OCI-LY3 (cell line): Measurements from ENCODE around the gene NUDT1.
A peak's percentile ranks its signal among the peaks of the same experiment; 100 is the strongest.

ENCODE experiments used
- H2AFZ ChIP-seq: fragments of 200-600, 300-600 bp; shearing (Covaris generic); 2 replicates; pipeline ENCODE4 v1.6.0; 2014; ENCODE audit warnings: antibody characterized with exemption, low read depth, low read length
- H3K27ac ChIP-seq: fragments of 200-600, 300-600 bp; sonication (generic); 2 replicates; pipeline ENCODE4 v1.5.1; 2014; ENCODE audit warnings: mild to moderate bottlenecking, low read length, moderate library complexity, mixed read lengths
- H3K27me3 ChIP-seq: fragments of 200-600, 300-600 bp; sonication (generic); 2 replicates; pipeline ENCODE4 v1.6.1; 2014; ENCODE audit warnings: low read depth, low read length, mixed read lengths
- H3K36me3 ChIP-seq: fragments of 200-600, 300-600 bp; sonication (generic); replicated peaks from 2 replicates; pipeline ENCODE3; 2014; ENCODE audit warnings: low read depth, low read length, mixed read lengths
- H3K4me1 ChIP-seq: fragments of 300-600, 200-600 bp; sonication (generic); 2 replicates; pipeline ENCODE4 v1.6.1; 2014; ENCODE audit warnings: low read length, mixed read lengths
- H3K4me2 ChIP-seq: fragments of 200-600, 300-600 bp; sonication (generic); 2 replicates; pipeline ENCODE4 v1.6.1; 2014; ENCODE audit warnings: low read length, mixed read lengths
- H3K4me3 ChIP-seq: fragments of 300-600, 200-600 bp; sonication (generic); 2 replicates; pipeline ENCODE4 v1.5.1; 2014; ENCODE audit warnings: antibody characterized with exemption, mild to moderate bottlenecking, low read length, moderate library complexity
- H3K79me2 ChIP-seq: fragments of 300-600, 200-600 bp; shearing (Covaris generic); 2 replicates; pipeline ENCODE4 v1.6.1; 2014; ENCODE audit warnings: mild to moderate bottlenecking, low read length, mixed read lengths
- H3K9ac ChIP-seq: fragments of 300-600, 200-600 bp; shearing (Covaris generic); 2 replicates; pipeline ENCODE4 v1.6.0; 2014; ENCODE audit warnings: mild to moderate bottlenecking, low read length, moderate library complexity
- H3K9me3 ChIP-seq: fragments of 200-600, 300-600 bp; shearing (Covaris generic); 2 replicates; pipeline ENCODE4 v1.6.1; 2014; ENCODE audit warnings: low read length, mixed read lengths; ENCODE audit not compliant: insufficient read depth
- H4K20me1 ChIP-seq: fragments of 200-600, 300-600 bp; sonication (generic); 2 replicates; pipeline ENCODE4 v1.6.1; 2016; ENCODE audit warnings: low read length, mixed read lengths; ENCODE audit not compliant: insufficient read depth
- CTCF ChIP-seq: fragments of 200-600, 300-600 bp; sonication (generic); IDR thresholded peaks from 2 replicates; pipeline ENCODE4 v1.5.1; 2014; ENCODE audit warnings: antibody characterized with exemption, low read length, low read depth
- EZH2phosphoT487 ChIP-seq: fragments of 200-600 bp; shearing (Covaris generic); IDR thresholded peaks from 2 replicates; pipeline ENCODE4 v1.6.1; 2018; ENCODE audit warnings: antibody characterized with exemption, mixed run types, low read depth

NUDT1 gene

GRCh38 chr7:2244404-2244995 lies 2.5 kb downstream of the NUDT1 start:
- Histone ChIP-seq H3K9me3 (no peaks in the 10 kb centered on the region), H3K4me3 (no peak overlapping the region), H4K20me1 (no peaks in the 10 kb centered on the region), H3K27me3 (no peaks in the 10 kb centered on the region), H3K4me2 (no peak overlapping the region), H3K4me1 (peaks cover 10% of the 10 kb centered on the region), H3K36me3 (peaks cover 4% of the 10 kb centered on the region), H3K79me2 (peaks cover 36% of the 10 kb centered on the region), H3K9ac (no peak overlapping the region), H3K27ac (no peak overlapping the region), H2AFZ (no peak overlapping the region)
- no peak for TF ChIP-seq EZH2phosphoT487
- TF ChIP-seq CTCF, result no peak

- H2AFZ ChIP-seq, result no peak overlapping the region
- TF ChIP-seq EZH2phosphoT487 (no peak), CTCF (no peak)
- no peak overlapping the region for H3K4me3 ChIP-seq
- no peak overlapping the region for H3K4me2 ChIP-seq
- peaks cover 20% of the 10 kb centered on the region for H3K79me2 ChIP-seq
- H3K4me1 ChIP-seq, result peaks cover 7% of the 10 kb centered on the region
- H3K27me3 ChIP-seq, result no peaks in the 10 kb centered on the region
- H3K27ac ChIP-seq, result no peak overlapping the region
- H3K36me3 ChIP-seq, result no peaks in the 10 kb centered on the region
- H3K9ac ChIP-seq, result no peak overlapping the region
- H4K20me1 ChIP-seq, result no peaks in the 10 kb centered on the region
- H3K9me3 ChIP-seq, result no peaks in the 10 kb centered on the region
These were observed 4.1 kb downstream of the NUDT1 start for GRCh38 chr7:2245883-2246675.

GRCh38 chr7:2247141-2247995 lies 5.3 kb downstream of the NUDT1 start:
- Histone ChIP-seq H3K27ac (no peak overlapping the region), H3K9me3 (no peaks in the 10 kb centered on the region), H4K20me1 (no peaks in the 10 kb centered on the region), H3K4me1 (peaks cover 7% of the 10 kb centered on the region), H3K4me3 (no peak overlapping the region), H3K79me2 (peaks cover 8% of the 10 kb centered on the region), H2AFZ (no peak overlapping the region), H3K36me3 (no peaks in the 10 kb centered on the region), H3K4me2 (no peak overlapping the region), H3K27me3 (no peaks in the 10 kb centered on the region), H3K9ac (no peak overlapping the region)
- no peak for TF ChIP-seq EZH2phosphoT487
- peak; percentile 55 for TF ChIP-seq CTCF
